Pons (tissue), 1 donor: ENCODE measurements around the gene INSL3.

Experiments
- DNase-seq: peaks from one replicate; pipeline ENCODE4 v3.0.0-alpha.2; 2016; ENCODE audit warnings: low spot score

Gene INSL3

DNA sequence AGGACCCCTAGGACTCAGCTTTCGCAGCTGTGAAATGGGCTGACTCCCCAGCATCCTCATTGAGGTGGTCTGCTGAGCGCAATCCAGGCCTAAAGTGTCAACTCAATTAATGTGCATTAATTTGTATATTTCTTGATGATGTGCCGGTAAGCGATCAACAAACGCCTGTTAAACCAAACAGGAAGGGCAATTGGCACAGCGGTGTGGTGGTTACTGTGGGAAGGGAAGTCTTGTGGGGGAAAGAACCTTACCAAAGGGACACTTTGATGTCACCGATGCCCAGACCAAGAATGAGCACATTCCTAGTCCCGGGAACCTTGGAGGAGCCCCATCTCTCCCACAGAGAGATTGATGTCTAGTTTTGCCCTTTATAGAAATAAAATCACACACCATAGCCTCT lies 24.8 kb upstream of the INSL3 start:
- DNase-seq = no peak

DNA sequence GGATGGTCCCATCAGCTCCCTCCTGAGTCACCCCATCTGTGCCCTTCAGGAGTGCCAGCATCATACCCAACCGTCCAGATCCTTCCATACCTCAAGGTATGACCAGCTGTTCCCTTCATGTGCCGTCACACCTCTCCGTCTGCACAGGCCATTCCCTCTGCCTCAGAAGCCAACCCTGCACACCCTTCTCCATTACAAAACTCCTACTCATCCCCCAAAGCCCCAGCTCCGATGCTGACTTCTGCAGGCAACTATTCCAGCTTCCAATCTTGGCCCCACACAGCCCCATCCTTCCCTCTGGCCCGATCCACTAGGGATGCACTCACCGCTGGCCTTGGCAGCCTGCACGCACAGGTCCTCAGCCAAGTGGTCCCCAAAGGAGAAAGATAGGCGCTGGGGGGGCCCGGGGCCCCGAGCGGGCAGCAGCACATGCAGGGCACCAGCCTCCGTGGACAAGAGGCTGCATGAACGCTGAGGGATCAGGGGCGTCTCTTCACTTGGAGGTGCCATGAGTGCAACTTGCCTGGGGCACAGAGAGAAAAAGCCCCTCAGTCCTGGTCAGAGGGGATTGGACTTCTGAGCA lies 22.7 kb upstream of the INSL3 start:
- DNase-seq = no peak

- no peak for DNase-seq
Measured at GRCh38 chr19:17843292-17843827, 22.0 kb upstream of the INSL3 start.

DNA sequence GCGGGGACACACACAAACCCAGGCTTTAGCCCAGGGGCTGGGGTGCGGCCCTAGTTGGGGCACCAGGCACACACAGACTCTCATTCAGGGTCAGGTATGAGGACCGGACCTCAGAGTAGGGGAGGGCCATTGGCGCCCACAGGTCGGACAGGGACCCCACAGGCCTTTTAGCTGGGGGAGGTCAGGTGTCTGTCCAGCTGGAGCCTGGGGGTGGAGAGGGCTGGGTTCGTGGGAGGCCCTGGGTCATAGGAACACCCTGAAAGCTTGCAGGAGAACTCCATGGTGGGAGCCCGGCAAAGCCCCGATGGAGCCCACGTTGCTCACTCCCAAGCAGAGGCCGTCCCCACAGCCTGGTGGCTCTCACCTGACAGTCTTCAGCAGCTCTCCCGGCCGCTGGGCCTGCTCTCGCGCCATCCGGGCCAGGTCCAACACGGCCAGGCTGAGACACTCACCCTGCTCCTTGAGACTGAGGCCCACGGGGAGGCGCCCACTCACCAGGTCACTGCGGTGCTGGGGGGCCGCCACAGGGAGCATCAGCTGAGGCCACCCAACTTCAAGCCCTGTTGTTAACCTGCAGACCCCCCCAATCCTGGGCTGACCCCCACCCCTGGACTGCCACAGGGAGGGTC lies 21.5 kb upstream of the INSL3 start:
- no peak for DNase-seq

- peak; percentile 24 for DNase-seq
Measured at GRCh38 chr19:17841810-17842662, 20.7 kb upstream of the INSL3 start.

DNA sequence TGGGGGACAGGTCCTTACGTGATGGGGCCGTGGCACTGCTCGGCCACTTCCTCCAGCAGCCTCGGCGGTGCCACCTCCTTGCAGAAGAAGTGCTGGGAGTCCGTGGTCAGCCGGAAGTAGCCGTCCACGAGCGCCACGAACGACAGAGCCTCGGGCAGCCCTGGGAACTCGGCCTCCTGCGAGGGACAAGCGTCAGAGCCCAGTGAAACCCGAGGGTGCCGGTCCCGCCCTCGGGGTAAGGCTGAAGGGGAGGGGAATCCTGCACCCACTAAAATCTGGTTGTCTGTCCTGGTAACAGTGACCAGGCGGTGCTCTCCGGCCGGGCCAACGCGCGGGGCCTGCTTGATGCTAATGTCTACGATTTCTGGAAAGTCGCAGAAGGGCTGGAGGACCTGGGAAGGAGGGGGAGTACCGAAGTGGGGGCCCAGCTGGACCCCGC lies 20.1 kb upstream of the INSL3 start:
- no peak for DNase-seq

DNA sequence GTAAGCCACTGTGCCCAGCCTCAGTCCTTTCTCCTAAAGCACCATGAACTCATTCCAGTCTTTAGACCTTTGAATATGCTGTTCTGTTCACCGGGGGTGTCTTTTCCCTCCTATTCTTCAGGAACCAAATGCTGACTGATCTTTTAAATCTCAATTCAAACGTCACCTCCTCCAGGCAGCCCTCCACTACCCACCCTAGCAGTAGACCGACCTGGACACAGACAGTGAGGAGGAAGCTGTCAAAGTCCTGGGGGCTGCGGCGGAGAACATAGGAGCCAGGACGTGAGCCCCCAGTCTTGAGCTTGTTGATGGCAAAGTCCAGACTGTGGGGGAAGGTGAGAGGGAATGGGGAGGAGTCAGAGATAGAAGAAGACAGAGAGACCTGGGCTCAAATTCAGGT lies 18.7 kb upstream of the INSL3 start:
- no peak for DNase-seq

DNA sequence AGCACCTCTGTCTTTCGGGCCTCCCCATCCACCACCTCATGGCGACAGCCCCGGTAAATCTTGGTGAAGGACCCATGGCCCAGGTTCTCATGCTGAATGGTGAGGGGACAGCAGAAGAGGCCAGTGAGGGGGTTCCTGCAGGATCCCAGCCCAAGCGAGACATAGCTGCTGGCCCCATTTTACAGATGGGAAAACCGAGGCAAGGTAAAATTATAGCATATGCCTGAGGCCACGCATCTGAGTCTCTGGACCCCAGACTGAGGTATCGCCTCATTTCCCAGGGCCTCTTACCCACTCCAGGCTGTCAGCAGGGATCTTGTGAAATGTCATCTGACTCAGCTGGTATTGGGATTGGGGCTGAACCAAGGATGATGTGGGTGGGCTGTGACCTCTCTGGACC lies 16.7 kb upstream of the INSL3 start:
- no peak for DNase-seq

GRCh38 chr19:17836530-17836929 lies 15.2 kb upstream of the INSL3 start:
- DNase-seq = no peak

DNA sequence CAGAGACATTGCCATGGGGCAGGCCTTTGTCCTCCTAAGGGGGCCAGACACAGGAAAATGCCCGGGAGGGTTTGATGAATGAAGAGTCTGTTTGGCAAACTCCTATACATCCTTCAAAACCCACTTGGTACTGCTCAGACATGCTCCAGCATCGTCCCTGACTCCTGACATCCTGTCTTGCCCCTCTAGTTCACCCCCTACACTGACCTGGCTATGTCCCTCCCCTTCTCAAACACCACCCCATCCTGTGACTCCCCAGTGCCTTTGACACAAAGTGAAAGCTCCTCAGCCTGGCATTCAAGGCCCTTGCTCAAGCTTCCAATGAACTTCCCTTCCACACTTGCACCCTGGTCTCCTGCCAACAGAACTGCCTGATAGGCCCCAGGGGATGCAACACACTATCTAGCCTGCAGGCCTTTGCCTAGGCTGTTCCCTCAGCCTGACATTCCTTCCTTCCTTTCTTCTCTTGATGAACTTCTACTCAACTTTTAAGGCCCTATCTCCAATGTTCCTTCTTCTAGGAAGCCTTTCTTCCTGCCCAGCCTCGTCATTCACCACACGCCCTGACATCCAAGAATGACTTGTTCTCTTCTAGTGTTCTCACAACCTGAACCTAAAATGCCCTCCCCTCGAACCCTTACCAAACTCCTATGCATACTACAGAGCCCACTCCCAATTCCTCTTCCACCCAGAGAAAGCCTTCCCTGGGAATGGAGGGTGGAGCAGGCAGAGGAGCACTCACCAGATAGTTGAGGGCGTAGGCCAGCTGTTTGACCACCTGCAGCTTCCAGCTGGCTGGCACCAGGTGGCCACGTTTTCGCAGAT lies 14.1 kb upstream of the INSL3 start:
- DNase-seq = no peak

DNA sequence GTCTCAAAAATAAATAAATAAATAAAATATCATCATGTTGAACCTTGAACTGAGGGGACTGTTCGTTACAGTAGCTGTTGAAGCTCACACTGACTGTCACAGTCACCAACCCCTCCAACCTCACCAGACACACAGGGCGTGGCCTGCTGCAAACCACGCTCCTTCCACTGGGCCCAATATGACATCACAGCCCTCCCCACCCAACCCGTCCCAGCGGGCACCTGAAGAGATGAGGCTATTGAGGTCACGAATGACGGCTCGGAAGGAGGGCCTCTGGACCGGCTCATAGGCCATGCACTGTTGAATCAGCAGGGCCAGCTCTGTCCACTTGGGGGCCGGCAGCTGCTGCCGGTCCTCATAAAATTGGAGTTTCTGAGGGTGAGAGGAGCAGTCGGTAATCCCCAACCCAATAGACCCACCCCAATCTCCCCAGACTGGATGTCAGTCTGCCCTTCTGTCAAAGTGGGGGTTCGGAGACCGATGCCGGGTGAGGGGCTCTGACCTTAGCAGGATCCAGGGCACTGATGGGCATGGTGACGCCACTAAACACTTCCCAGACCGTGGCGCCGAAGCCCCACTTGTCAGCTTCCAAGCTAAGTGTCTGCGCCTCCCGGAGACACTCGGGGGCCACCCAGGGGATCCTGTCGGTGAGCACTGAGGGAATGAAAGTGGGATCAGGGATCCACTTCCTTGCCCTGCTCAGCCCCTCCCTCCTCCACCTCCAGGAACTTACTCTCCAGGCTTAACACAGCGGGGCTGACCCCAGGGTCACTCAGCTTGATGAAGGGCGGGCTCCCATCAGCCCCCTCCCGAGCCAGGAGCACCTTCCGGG lies 13.2 kb upstream of the INSL3 start:
- DNase-seq = no peak

DNA sequence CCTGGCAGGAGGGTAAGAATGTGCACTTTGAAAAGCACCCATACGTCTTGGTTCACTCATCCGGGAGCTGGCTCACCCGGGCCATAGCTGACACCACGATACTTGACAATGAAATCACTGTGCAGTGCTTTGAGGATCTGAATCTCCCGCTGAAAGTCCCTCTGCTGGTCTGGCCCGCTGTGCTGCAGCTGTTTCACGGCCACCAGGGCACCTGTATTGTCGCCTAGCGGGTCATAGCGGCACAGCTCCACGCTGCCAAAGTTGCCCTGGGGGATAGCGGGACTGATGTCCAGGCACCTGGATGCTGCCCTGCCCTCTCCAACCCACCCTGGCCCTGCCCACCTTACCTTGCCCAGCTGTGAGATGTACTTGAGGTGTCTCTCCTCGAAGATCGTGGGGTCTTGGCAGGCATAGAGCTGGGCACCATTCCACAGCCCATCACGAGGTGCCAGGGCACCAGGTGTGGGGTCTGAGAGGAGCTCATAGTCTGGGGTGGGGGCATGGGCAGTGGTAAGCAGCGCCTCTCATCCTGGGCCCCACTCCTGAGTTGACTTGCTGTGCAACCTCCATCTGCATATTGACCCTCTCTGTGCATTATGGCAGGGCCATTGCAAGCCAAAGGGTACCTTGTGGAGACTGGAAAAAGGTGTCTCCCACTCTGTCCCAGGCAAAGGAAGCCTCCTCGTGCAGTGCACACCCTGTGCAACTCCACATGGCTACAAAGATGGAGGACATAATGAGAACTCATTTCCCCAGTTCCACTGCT lies 11.3 kb upstream of the INSL3 start:
- no peak for DNase-seq

DNA sequence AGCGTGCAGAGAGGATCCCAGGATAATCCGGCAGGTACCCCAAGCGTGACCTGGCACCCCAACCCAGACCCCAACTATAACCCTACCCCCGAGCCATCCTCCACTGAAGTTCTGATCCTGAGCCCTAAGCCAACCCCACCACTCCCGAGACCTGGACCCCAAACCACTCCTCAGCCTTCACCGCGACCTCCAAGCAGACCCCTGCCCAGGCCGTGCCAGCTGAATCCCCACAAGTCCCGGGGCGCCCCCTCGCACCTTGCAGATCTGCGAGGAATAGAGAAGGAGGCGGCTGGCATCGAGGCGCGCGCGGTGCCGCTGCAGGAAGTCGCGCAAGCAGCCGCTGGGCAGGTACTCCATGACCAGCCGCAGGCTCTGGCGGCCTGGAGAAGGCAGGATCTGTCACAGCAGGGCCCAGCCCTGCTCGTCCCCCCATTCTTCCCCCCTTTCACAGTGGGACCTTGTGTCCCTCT lies 10.1 kb upstream of the INSL3 start:
- no peak for DNase-seq

DNA sequence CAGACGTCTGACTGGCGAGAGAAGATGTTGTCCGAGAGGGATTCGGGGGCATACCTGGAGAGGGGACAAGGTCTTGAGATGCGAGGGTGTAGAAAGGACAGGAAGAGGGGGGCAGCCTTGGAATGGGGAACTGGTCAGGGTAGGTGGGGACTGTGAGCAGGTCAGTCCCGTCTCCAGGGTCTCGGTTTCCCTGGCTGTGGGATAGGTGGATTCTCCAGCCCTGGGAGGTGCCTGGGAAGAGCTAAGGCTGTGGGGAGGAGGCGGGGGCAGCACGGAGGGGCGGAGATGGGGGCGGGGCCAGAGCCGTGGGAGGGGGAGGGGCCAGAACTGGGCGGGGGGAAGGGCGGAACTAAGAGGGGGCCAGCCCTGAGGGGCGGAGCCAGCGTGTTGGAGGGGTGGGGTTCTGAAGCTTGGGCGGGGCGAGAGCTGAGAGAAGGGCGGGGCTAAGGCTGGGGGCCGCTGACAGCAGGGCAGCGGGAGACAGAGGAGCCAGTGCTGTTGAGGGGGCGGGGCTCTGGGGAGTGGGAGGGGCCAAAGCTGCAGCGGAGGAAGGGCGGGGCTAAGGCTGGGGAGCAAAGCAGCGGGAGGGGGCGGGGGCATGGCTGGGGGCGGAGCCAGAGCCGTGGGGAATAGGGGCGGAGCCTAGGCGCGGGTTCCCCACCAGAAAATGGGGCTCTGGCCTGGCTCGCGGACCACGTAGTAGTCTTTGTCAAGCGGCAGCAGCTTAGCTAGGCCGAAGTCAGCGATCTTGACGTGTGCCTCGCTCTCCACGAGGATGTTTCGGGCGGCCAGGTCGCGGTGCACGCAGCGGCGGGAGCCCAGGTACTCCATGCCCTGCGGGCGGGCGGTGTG lies 9.5 kb upstream of the INSL3 start:
- peak; percentile 10 for DNase-seq

DNA sequence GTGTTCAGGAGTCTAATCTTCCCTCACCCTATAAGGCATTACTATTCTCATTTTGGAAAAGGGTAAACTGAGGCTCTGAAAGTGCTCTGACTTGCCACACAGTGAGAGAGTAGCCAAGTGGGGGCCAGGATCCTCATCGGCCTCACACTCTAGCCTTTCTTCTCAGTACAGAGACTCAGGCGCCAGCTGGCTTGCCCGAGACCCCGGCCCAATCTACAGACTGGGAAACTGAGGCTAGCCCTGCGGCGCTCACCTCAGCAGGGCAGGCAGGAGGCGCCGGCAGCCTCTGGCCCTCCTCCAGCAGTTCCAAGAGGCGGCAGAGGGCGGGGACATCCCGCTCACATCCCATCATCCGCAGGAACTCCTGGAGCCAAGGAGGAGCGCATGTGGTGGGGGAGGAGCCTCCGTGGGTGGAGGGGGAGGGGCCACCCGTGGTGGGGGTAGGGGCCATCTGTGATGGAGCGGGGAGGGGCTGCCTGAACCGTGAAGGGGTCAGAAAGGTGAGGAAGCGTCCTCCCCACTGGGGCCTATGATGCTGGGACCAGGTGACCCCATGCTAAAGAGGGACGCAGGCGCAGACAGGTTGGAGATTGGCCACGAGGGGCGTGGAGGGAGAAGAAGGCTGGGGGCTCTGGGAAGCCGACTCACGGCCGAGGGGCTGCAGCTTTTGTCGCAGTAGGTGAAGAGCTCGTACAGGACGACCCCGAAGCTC lies 8.7 kb upstream of the INSL3 start:
- no peak for DNase-seq

GRCh38 chr19:17826508-17827056 lies 5.3 kb upstream of the INSL3 start:
- no peak for DNase-seq

DNA sequence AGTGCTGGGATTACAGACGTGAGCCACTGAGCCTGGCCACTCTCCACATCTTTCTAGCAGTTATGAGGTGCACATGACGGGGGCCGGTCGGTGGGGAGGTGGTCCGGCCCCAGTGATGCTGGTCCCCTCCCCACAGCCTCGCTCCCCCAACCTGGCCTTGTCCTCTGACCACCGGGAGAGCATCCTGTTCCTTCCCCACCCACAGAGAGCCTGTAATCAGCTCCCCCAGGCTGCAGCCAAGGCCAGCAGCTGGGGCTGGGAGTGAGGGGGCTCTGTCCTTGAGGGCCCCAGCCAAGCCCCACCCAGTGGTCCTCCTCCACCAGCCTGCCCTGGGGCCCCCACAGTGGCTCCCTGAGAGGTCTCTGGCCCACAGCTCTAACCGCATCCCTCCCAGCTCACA lies 3.0 kb upstream of the INSL3 start:
- DNase-seq = no peak

GRCh38 chr19:17817668-17818363 lies 3.5 kb downstream of the INSL3 start:
- DNase-seq = no peak
